ENCODE measurements around the gene SGCB. TPM values are rescaled to one million over a fixed set of nuclear protein-coding genes. Genes with fewer than 3 reads are reported as not detected.

The SGCB gene
- total and polyA plus RNA-seq, 2 of the 4 experiments (the other 2 are of a cell fraction): 16.3 to 24.0 TPM

- Histone ChIP-seq H3K14ac (replicated peaks; ENCODE audit: low read depth, low read length) (no peak overlapping the region), H3K23ac (ENCODE audit: low read depth, low read length) (no peak overlapping the region), H4K5ac (ENCODE audit: low read depth, low read length) (no peak overlapping the region), H2BK5ac (ENCODE audit: low read depth, low read length, poor library complexity, severe bottlenecking) (no peak overlapping the region), H4K91ac (ENCODE audit: insufficient read depth, low read depth, low read length) (no peak overlapping the region), H3K4me3 (ENCODE audit: insufficient read depth, low read depth, low read length) (no peak overlapping the region), H3K27ac (ENCODE audit: insufficient read depth, low read length) (no peak overlapping the region), H2AK5ac (ENCODE audit: low read depth, low read length) (no peak overlapping the region), H2BK15ac (ENCODE audit: low read depth, low read length) (no peak overlapping the region), H2AK9ac (replicated peaks; ENCODE audit: low read depth, low read length, poor library complexity) (no peak overlapping the region), H2AFZ (replicated peaks; ENCODE audit: low read length, poor library complexity) (no peak overlapping the region), H3K9ac (ENCODE audit: low read depth, low read length) (no peak overlapping the region), H4K8ac (ENCODE audit: low read depth in 2 of 2, low read length in 2 of 2) (no peak overlapping the region), H4K20me1 (ENCODE audit: insufficient read depth, low read length) (no peaks in the 10 kb centered on the region; the same call in 1 of the 2 replicates), H3K4ac (ENCODE audit: low read depth, low read length) (no peak overlapping the region), H3K4me2 (ENCODE audit: low read depth, low read length) (no peak overlapping the region), H3K9me3 (ENCODE audit: control insufficient read depth, insufficient read depth, low read length) (no peaks in the 10 kb centered on the region), H3K18ac (ENCODE audit: low read depth, low read length) (no peak overlapping the region), H2BK120ac (ENCODE audit: low read depth, low read length) (no peak overlapping the region), H3K9me1 (ENCODE audit: insufficient read depth, low read length) (no peaks in the 10 kb centered on the region), H2BK20ac (ENCODE audit: low read depth, low read length) (no peak overlapping the region), H3K79me1 (ENCODE audit: low read depth in 1 of 2, low read length in 2 of 2) (no peaks in the 10 kb centered on the region), H3K56ac (ENCODE audit: extremely low read depth, insufficient read depth, low read length) (no peak overlapping the region), H3K4me1 (ENCODE audit: control insufficient read depth, insufficient read depth, low read length) (peaks cover 2% of the 10 kb centered on the region), H3K36me3 (ENCODE audit: control insufficient read depth, insufficient read depth, low read length) (no peaks in the 10 kb centered on the region), H3K27me3 (ENCODE audit: control insufficient read depth, insufficient read depth, low read length) (no peaks in the 10 kb centered on the region)
- no peak for DNase-seq
- ChIA-PET CTCF (no interaction called here), POLR2A (ENCODE audit: unreplicated experiment) (no interaction called here)
- no CpG with 5 or more reads among the region's 2 CpGs for WGBS, 2 experiments (ENCODE audit: extremely low coverage in 2 of 2, insufficient read length in 1 of 2)
- no peak for ATAC-seq (ENCODE audit: low read depth)
- intact Hi-C loops (cut with micrococcal nuclease): no loop called here
- TF ChIP-seq CEBPB (IDR thresholded peaks at IDR 0.05; ENCODE audit: low read depth, low read length) (no peak), RFX5 (IDR thresholded peaks at IDR 0.05; ENCODE audit: low read depth, low read length) (no peak), MXI1 (IDR thresholded peaks at IDR 0.05; ENCODE audit: borderline replicate concordance, low read depth, low read length) (no peak), FOS (IDR thresholded peaks at IDR 0.05; ENCODE audit: low read depth, low read length) (no peak), NFE2L2 (IDR thresholded peaks at IDR 0.05; ENCODE audit: low read depth, low read length) (no peak), MAZ (IDR thresholded peaks at IDR 0.05; ENCODE audit: borderline replicate concordance, low read depth, low read length) (no peak), POLR2A (IDR thresholded peaks at IDR 0.05; ENCODE audit: low read depth, low read length) (no peak), ELK1 (IDR thresholded peaks at IDR 0.05; ENCODE audit: borderline replicate concordance, low read depth, low read length) (no peak)
- dilution Hi-C loops (cut with HindIII; ENCODE audit: low sequenced_read_pairs, unreplicated experiment): no loop called here
- in situ Hi-C loops (cut with MboI; ENCODE audit: low sequenced_read_pairs): no loop called here
- BruUV-seq (replicated peaks): no TSS peak
These were observed 32.4 kb downstream of the SGCB start for GRCh38 chr4:52005604-52006273.

All from IMR-90 (cell line).